Measurements from ENCODE around the gene CELSR2.

DNA sequence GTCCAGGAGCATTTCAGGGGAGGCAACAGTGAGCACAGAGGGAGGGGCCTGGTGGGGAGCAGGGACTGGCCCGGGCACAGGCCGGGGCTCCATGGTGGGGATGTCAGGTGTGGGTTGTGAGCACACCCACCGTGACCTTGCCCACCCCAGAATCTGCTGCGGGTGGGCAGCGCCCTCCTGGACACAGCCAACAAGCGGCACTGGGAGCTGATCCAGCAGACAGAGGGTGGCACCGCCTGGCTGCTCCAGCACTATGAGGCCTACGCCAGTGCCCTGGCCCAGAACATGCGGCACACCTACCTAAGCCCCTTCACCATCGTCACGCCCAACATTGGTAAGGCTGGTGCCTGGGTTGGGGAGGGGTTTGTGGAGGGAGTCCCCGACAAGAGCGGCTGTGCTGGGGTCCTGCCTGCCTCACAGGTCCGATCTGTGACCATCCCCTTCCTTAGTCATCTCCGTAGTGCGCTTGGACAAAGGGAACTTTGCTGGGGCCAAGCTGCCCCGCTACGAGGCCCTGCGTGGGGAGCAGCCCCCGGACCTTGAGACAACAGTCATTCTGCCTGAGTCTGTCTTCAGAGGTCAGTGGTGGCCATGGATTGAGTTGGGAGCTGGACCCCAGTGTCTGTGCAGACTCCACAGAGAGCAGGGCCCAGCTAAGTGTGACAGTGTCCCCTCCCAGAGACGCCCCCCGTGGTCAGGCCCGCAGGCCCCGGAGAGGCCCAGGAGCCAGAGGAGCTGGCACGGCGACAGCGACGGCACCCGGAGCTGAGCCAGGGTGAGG is 19.3 kb downstream of the CELSR2 start:
- TF ChIP-seq POLR2A (IDR thresholded peaks at IDR 0.05; ENCODE audit: low read depth, low read length) (no peak), TAF1 (IDR thresholded peaks at IDR 0.05; ENCODE audit: low read depth, low read length) (no peak)

All from GM12891 (cell line).